Prostate gland (tissue), 2 donors: ENCODE results near the gene CYP4F8.

Source experiments
- POLR2A ChIP-seq: fragments of 450-650 bp; IDR thresholded peaks from one replicate; pipeline ENCODE4 v1.6.1; 2016; ENCODE audit warnings: antibody characterized with exemption, mild to moderate bottlenecking
- POLR2AphosphoS5 ChIP-seq: sonication (generic); formaldehyde crosslinking; IDR thresholded peaks from one replicate; pipeline ENCODE4 v1.6.1; 2017; ENCODE audit warnings: antibody characterized with exemption
- TF ChIP-seq, protein P1 (sequence below), 4 experiments: fragments of 200-600 bp in 2 of 4; fragments of 450-650 bp in 2 of 4; sonication (generic) in 2 of 4; IDR thresholded peaks; 1 replicate in 3 of 4; 2 replicates in 1 of 4; pipeline ENCODE4 v1.5.1; 2016 to 2019; ENCODE audit warnings: antibody characterized with exemption in 4 of 4, mild to moderate bottlenecking in 2 of 4, moderate library complexity in 2 of 4

- no peak for TF ChIP-seq POLR2AphosphoS5
- TF ChIP-seq, protein P1, sequence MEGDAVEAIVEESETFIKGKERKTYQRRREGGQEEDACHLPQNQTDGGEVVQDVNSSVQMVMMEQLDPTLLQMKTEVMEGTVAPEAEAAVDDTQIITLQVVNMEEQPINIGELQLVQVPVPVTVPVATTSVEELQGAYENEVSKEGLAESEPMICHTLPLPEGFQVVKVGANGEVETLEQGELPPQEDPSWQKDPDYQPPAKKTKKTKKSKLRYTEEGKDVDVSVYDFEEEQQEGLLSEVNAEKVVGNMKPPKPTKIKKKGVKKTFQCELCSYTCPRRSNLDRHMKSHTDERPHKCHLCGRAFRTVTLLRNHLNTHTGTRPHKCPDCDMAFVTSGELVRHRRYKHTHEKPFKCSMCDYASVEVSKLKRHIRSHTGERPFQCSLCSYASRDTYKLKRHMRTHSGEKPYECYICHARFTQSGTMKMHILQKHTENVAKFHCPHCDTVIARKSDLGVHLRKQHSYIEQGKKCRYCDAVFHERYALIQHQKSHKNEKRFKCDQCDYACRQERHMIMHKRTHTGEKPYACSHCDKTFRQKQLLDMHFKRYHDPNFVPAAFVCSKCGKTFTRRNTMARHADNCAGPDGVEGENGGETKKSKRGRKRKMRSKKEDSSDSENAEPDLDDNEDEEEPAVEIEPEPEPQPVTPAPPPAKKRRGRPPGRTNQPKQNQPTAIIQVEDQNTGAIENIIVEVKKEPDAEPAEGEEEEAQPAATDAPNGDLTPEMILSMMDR (IDR thresholded peaks at IDR 0.05), result no peak
- TF ChIP-seq POLR2A, result no peak
Observed at GRCh38 chr19:15644066-15644741, 29.2 kb downstream of the CYP4F8 start.
